ENCODE results near the gene RIMS4. TPM values are rescaled to one million over a fixed set of nuclear protein-coding genes. Genes with fewer than 3 reads are reported as not detected.
"Not testable (repeated sequence)": the region's sequence is repeated elsewhere in the genome, so short reads cannot be mapped to it uniquely, and the experiment has no call there.

RIMS4 gene
- total RNA-seq, 1 experiment from 2014 or later: 0.02 TPM

DNA sequence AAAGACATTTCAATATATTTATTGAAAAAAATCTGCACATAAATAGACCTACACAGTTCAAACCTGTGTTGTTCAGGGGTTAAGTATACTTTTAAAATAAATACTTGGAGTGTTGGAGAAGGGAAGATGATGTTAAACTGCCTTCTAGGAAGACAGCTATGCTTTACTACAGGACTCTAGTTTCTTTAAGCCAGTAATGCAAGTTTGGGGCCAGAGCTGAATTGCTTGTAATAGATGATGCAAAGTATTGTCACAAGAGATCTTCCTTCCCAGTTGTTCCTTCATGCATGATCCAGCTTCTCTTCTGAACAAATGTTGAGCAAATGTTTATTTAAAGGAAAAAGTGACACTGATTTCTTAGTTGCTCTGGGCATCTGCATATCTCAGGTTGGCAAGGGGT, 20.2 kb upstream of the RIMS4 start:
- DNase-seq (ENCODE audit: low read depth): no peak

GRCh38 chr20:44829688-44830087, 19.3 kb upstream of the RIMS4 start:
- peak; percentile 15 for DNase-seq (ENCODE audit: low read depth)

DNA sequence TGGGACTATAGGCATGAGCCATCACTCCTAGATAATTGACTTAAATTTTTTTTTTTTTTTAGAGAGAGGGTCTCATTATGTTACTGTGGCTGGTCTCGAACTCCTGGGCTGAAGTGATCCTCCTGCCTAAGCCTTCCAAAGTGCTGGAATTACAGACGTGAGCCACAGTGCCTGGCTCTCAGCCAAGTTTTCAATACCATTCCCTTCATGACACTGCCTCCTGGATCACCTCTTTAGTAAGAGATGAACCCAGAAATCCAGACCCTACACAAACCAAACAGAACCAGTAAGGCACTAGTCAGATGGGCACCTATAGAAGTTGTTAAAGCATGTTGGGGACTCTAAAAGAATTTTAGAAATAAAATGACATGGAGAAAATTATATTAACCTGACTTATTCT, 18.3 kb upstream of the RIMS4 start:
- DNase-seq (ENCODE audit: low read depth): no peak

DNA sequence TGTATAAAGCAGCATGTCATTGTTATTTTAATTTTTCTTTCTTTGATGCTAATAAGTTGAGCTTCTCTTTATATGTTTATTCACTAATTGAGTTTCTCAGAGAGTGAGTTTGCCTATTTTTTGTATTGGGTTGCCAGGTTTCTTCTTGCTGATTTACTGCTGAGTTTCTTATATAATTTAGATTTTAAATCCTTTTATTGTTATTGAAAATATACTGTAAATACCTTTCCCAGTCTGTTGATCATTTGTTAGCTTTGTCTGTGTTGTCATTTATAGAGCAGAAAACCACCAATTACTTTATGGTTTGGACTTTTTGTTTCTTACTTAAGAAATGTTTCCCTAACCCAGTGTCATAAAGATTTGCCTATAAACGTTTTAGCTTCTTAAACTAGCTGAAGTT, 17.1 kb upstream of the RIMS4 start:
- no peak for DNase-seq (ENCODE audit: low read depth)

- not testable (repeated sequence) for DNase-seq (ENCODE audit: low read depth)
Measured at GRCh38 chr20:44821576-44821975, 11.2 kb upstream of the RIMS4 start.

GRCh38 chr20:44819936-44820335, 9.6 kb upstream of the RIMS4 start:
- no peak for DNase-seq (ENCODE audit: low read depth)

DNA sequence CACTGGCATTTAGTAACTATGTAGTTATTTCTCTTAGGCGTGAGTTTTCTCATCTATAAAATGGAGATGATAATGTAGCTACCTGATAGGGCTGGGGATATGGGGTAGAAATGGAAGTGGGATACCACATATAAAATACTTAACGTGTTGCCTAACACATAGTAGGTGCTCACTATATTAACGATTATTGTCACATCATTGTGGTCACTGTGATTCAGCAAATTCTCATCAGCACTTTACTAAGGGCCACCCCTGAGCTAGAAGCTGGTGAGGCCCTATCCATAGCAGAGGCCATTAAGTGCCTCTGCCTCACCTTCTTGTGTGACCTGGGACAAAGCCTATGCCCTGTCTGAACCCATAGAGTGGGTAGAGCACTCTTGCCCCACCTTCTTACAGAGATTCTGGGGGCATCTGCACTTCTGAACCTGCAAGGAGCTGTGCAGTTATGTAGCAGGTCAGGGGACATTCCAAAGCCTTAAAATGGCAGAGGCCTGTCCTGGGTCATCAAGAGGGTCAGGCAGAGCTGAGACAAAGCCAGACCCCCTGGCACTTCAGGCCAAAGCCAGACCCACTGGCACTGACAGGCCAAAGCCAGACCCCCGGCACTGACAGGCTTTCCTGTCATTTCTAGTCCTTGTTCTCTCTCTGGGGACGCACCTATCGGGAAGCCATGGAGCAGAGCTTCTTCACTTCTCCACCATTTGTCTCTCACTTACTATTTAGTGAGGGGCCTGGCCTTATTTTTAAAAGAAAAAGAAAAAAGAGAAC, 7.0 kb upstream of the RIMS4 start:
- DNase-seq (ENCODE audit: low read depth): no peak

GRCh38 chr20:44814937-44815336, 4.6 kb upstream of the RIMS4 start:
- DNase-seq (ENCODE audit: low read depth): no peak

- no peak for DNase-seq (ENCODE audit: low read depth)
Measured at GRCh38 chr20:44811150-44811685, 872 bp upstream of the RIMS4 start.

GRCh38 chr20:44810061-44810390, 320 bp downstream of the RIMS4 start:
- no peak for DNase-seq (ENCODE audit: low read depth)

DNA sequence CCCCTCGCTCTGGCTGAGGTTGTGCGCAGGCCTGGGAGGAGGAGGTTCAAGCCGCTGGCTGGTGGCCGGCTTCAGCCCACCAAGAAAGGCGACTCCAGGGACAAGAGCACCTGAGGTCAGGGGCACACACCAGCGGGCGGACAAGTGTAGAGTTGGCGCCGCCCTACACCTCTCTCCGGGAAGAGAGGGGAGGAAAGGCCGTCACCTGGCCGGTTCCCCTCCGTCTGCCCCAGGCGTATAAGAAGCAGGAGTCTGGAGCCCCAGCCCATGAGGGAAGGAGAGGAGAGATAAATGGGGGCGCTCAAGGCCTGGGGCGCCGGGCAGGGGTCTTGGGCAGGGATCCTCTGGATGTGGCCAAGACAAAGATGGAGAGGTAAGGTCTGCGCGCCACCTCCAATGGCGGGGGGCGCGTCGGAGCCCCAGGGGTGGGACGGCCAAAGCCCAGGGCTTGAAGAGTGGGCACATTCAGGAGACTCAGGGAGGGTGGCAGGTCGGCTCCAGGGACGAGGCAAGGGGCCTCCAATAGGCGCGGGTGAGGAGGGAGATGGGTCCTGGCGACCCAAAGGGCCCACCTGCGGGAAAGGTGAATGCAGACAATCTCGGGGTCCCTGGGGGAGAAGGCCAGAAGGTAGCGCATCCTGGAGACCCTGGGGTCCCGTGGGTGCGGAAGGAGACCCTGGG, 826 bp downstream of the RIMS4 start:
- DNase-seq (ENCODE audit: low read depth): no peak

GRCh38 chr20:44807684-44808056, 2.7 kb downstream of the RIMS4 start:
- DNase-seq (ENCODE audit: low read depth): no peak

GRCh38 chr20:44807051-44807683, 3.2 kb downstream of the RIMS4 start:
- no peak for DNase-seq (ENCODE audit: low read depth)

GRCh38 chr20:44805979-44806620, 4.2 kb downstream of the RIMS4 start:
- peak; percentile 50 for DNase-seq (ENCODE audit: low read depth)

DNA sequence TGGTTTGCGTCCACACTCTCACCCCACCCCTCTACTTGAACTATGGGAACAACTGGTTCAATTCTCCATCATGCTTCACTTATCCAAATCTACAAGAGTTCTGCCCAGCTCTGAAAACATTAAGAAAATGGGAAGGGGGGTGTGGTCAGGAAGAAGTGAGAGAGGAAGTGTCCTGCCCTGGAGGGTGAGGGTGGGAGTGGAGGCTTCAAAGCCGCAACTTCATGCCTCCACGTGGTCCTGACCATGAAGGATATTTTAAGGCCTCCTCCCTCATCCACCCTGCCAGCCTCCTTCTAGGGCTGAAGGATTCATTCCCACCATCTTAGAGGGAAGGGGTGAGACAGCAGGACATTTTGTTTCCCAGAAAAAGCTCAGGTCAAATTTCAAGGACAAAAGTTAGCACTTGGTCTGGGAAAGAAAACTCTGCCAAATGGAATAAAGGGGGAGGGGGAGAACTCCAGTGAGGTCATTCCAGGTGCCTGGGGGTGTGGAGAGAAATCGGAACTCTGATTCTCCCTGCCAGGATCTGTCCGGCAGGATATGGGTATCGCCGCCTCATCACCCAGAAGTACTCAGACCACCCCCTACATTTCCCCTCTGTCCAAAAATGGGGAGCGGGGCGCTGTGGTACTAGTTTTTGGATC, 4.9 kb downstream of the RIMS4 start:
- no peak for DNase-seq (ENCODE audit: low read depth)

DNA sequence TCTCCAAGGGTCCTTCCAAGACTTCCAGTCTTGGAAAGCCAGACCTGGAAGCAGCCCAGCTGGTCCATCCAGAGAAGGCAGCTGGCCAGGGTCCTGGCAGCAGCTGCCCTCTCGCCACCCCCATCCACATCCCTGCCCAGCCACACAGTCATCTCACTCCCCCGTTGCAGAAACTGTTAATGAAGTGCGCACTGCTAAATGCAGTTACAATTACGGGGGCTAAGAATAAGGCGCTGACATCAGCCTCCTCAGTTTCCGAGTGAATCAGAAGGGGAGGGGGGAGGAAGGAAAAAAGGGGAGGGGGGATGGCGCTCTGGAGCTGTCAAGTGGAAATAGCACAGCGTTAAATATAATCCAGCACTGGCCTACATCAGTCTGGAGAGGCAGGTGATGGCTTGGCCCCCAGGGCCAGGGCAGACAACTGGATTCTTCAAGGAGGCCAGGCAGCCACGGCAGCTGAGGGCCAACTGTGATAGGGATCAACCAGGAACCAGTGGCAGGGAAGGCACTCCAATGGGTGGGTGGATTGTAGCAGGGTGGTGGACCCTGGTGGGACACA, 6.9 kb downstream of the RIMS4 start:
- DNase-seq (ENCODE audit: low read depth): no peak

DNA sequence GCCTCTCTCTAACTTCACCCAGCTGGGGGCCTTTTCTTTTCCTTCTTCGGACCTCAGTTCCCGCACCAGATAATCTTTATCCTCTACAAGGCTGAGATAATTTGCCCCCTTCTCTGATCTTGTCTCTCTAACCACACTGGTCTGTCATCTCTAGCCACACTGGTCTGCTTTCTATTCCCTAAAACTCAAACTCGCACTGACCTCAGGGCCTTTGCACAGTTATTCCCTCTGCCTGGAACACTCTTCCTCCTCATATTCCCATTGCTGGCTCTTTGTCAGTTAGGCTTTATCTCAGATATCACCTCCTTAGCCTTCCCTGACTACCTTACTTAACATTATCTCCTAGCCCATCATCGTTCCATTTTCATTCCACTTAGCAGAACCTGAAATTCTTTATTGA, 7.6 kb downstream of the RIMS4 start:
- DNase-seq (ENCODE audit: low read depth): no peak

- no peak for DNase-seq (ENCODE audit: low read depth)
Measured at GRCh38 chr20:44800391-44801046, 9.8 kb downstream of the RIMS4 start.

DNA sequence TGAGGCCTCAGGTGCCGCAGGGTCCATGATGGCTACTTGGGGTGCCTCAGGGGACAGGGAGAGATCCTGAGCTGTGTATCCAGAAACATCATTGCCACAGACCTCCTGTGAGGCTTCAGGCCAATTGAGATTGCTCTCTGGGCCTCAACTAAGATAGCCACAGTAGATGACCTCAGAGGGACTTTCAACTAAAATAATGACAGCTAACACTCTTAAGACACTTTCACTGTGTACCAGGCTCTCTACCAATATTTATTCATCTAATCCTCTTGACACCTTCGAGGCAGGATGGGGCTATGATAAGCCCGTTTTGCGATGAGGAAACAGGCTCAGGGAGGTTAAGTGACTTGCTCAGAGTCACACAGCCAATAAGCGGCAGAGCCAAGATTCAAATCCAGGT, 10.7 kb downstream of the RIMS4 start:
- DNase-seq (ENCODE audit: low read depth): no peak

- DNase-seq (ENCODE audit: low read depth): no peak
Measured at GRCh38 chr20:44796758-44797457, 13.4 kb downstream of the RIMS4 start.
